PFSK-1 (cell line): ENCODE results near the gene DENND11.

Experiments
- FOXP2 ChIP-seq: optimal IDR thresholded peaks from 2 replicates; pipeline ENCODE3; 2011; ENCODE audit warnings: borderline replicate concordance, control low read depth, inconsistent platforms; ENCODE audit not compliant: insufficient read depth; ENCODE audit errors: extremely low read length, extremely low read depth
- POLR2AphosphoS5 ChIP-seq: IDR thresholded peaks from 2 replicates; pipeline ENCODE4 v1.6.1; 2012; ENCODE audit warnings: low read depth, mild to moderate bottlenecking, control low read depth, low read length, moderate library complexity
- SIN3A ChIP-seq: IDR thresholded peaks from 2 replicates; pipeline ENCODE4 v1.6.1; 2012; ENCODE audit warnings: mild to moderate bottlenecking, low read length, moderate library complexity, borderline replicate concordance; ENCODE audit not compliant: insufficient read depth
- TAF1 ChIP-seq: IDR thresholded peaks from 2 replicates; pipeline ENCODE4 v1.6.1; 2012; ENCODE audit warnings: low read length, control low read depth, borderline replicate concordance; ENCODE audit not compliant: insufficient read depth
- TF ChIP-seq, protein P1 (sequence below), 2 experiments: IDR thresholded peaks; 2 replicates each; pipeline versions ENCODE4 v1.6.1 to v1.8.0; 2011 to 2012; ENCODE audit warnings: low read depth in 2 of 2, low read length in 2 of 2, control low read depth in 1 of 2, inconsistent platforms in 1 of 2, mild to moderate bottlenecking in 1 of 2, moderate library complexity in 1 of 2; ENCODE audit not compliant: insufficient read depth in 1 of 2

DNA sequence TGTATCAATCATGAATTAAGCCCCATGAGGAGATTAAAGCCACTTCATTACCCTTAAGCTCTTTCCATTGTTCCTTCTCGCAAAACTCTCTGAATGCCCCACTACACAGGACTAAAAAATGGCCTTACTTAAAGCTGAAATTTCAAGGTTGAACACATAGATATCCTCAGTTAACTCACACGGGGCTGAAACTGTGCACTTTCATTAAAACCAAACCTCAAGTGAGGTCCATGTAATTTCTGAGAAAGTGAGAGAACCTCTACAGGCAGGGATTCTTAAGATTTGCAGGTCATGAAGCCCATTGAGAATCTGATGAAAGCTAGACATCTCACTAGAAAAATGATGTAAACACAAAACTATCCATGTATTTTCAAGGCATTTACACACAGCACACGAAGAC is 15.9 kb downstream of the DENND11 start:
- TF ChIP-seq TAF1 (no peak), POLR2AphosphoS5 (no peak), SIN3A (no peak), FOXP2 (no peak)
- TF ChIP-seq, protein P1, sequence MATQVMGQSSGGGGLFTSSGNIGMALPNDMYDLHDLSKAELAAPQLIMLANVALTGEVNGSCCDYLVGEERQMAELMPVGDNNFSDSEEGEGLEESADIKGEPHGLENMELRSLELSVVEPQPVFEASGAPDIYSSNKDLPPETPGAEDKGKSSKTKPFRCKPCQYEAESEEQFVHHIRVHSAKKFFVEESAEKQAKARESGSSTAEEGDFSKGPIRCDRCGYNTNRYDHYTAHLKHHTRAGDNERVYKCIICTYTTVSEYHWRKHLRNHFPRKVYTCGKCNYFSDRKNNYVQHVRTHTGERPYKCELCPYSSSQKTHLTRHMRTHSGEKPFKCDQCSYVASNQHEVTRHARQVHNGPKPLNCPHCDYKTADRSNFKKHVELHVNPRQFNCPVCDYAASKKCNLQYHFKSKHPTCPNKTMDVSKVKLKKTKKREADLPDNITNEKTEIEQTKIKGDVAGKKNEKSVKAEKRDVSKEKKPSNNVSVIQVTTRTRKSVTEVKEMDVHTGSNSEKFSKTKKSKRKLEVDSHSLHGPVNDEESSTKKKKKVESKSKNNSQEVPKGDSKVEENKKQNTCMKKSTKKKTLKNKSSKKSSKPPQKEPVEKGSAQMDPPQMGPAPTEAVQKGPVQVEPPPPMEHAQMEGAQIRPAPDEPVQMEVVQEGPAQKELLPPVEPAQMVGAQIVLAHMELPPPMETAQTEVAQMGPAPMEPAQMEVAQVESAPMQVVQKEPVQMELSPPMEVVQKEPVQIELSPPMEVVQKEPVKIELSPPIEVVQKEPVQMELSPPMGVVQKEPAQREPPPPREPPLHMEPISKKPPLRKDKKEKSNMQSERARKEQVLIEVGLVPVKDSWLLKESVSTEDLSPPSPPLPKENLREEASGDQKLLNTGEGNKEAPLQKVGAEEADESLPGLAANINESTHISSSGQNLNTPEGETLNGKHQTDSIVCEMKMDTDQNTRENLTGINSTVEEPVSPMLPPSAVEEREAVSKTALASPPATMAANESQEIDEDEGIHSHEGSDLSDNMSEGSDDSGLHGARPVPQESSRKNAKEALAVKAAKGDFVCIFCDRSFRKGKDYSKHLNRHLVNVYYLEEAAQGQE (IDR thresholded peaks at IDR 0.05; ENCODE audit: insufficient read depth in 1 of 2, low read depth in 2 of 2, low read length in 2 of 2): no peak
